Astrocyte (in vitro differentiated cells and primary cell): Measurements from ENCODE around the gene BMP6.

Experiments
- CTCF ChIP-seq: IDR thresholded peaks from 2 replicates; pipeline ENCODE4 v1.5.1; 2011; ENCODE audit warnings: low read depth, mild to moderate bottlenecking, inconsistent platforms, low read length, moderate library complexity; ENCODE audit not compliant: insufficient read depth
- EZH2 ChIP-seq: IDR thresholded peaks from 2 replicates; pipeline ENCODE4 v1.6.1; 2012; ENCODE audit warnings: mild to moderate bottlenecking, low read length, inconsistent platforms; ENCODE audit not compliant: insufficient read depth

GRCh38 chr6:7732228-7732627, 6.3 kb downstream of the BMP6 start:
- no peak for TF ChIP-seq CTCF
- no peak for TF ChIP-seq EZH2
